Suppressor macrophage treated with lipopolysaccharide for 4 hours (primary cell): ENCODE measurements around the gene GSTA2.
A peak's percentile ranks its signal among the peaks of the same experiment; 100 is the strongest.
"Not testable (repeated sequence)": the region's sequence is repeated elsewhere in the genome, so short reads cannot be mapped to it uniquely, and the experiment has no call there.

Experiments used
- DNase-seq: peaks from one replicate; pipeline ENCODE4 v3.0.0-alpha.2; 2020

Gene GSTA2

GRCh38 chr6:52724406-52725121 lies 38.7 kb downstream of the GSTA2 start:
- peak; percentile 82 for DNase-seq

- no peak for DNase-seq
These were observed 39.3 kb downstream of the GSTA2 start for GRCh38 chr6:52724042-52724405.

GRCh38 chr6:52720321-52720720 lies 43.0 kb downstream of the GSTA2 start:
- DNase-seq: no peak

- no peak for DNase-seq
These were observed 44.7 kb downstream of the GSTA2 start for GRCh38 chr6:52718550-52718949.

- DNase-seq: not testable (repeated sequence)
These were observed 48.5 kb downstream of the GSTA2 start for GRCh38 chr6:52714761-52715160.

- no peak for DNase-seq
These were observed 51.1 kb downstream of the GSTA2 start for GRCh38 chr6:52712136-52712535.

GRCh38 chr6:52707963-52708680 lies 55.2 kb downstream of the GSTA2 start:
- DNase-seq: no peak

- no peak for DNase-seq
These were observed 57.3 kb downstream of the GSTA2 start for GRCh38 chr6:52706001-52706400.

- not testable (repeated sequence) for DNase-seq
These were observed 58.3 kb downstream of the GSTA2 start for GRCh38 chr6:52704781-52705502.

GRCh38 chr6:52704060-52704459 lies 59.2 kb downstream of the GSTA2 start:
- DNase-seq: peak; percentile 54
